GM23338 (cell line): Measurements from ENCODE around the gene MDM2.

Experiments
- CREB1 ChIP-seq: fragments of 250-450 bp; sonication (Bioruptor Pico); IDR thresholded peaks from 2 replicates; pipeline ENCODE4 v1.5.0; 2020; ENCODE audit warnings: low read depth, mild to moderate bottlenecking, moderate library complexity
- CTCF ChIP-seq, 2 experiments: fragments of 200-600 bp in 1 of 2; sonication (generic) in 1 of 2; conservative IDR thresholded peaks; 2 replicates each; pipeline versions ENCODE4 v1.5.1 to v1.6.1; 2016 to 2017; ENCODE audit warnings: antibody characterized with exemption in 2 of 2, low read depth in 2 of 2, mild to moderate bottlenecking in 2 of 2, moderate library complexity in 1 of 2
- ETS1 ChIP-seq: IDR thresholded peaks from 2 replicates; pipeline ENCODE4 v1.6.1; 2016; ENCODE audit warnings: antibody characterized with exemption
- EZH2 ChIP-seq: fragments of 200-600 bp; sonication (generic); IDR thresholded peaks from one replicate; pipeline ENCODE4 v1.8.0; 2017; ENCODE audit warnings: antibody characterized with exemption, mild to moderate bottlenecking, low read depth; ENCODE audit not compliant: unreplicated experiment
- EZH2phosphoT487 ChIP-seq: fragments of 200-600 bp; sonication (generic); IDR thresholded peaks from one replicate; pipeline ENCODE4 v1.8.1; 2018; ENCODE audit warnings: antibody characterized with exemption; ENCODE audit not compliant: unreplicated experiment
- JUNB ChIP-seq: IDR thresholded peaks from one replicate; pipeline ENCODE4 v1.6.1; 2016; ENCODE audit warnings: antibody characterized with exemption; ENCODE audit not compliant: unreplicated experiment
- NANOG ChIP-seq: IDR thresholded peaks from 2 replicates; pipeline ENCODE4 v1.6.1; 2016; ENCODE audit warnings: antibody characterized with exemption, borderline replicate concordance
- POLR2AphosphoS5 ChIP-seq: IDR thresholded peaks from 2 replicates; pipeline ENCODE4 v1.6.1; 2016; ENCODE audit warnings: antibody characterized with exemption, low read depth
- REST ChIP-seq: IDR thresholded peaks from one replicate; pipeline ENCODE4 v1.6.1; 2018; ENCODE audit warnings: antibody characterized with exemption; ENCODE audit not compliant: unreplicated experiment
- STAT1 ChIP-seq: IDR thresholded peaks from one replicate; pipeline ENCODE4 v1.6.1; 2016; ENCODE audit warnings: antibody characterized with exemption; ENCODE audit not compliant: unreplicated experiment
- ZNF462 ChIP-seq: fragments of 250-450 bp; sonication (Bioruptor Pico); IDR thresholded peaks from 2 replicates; pipeline ENCODE4 v1.5.0; 2020; ENCODE audit warnings: mild to moderate bottlenecking, moderate library complexity

GRCh38 chr12:68884251-68884650 is 76.3 kb downstream of the MDM2 start:
- TF ChIP-seq CTCF (conservative IDR thresholded peaks at IDR 0.05; ENCODE audit: low read depth in 2 of 2) (no peak), ETS1 (no peak), REST (no peak), EZH2phosphoT487 (no peak), STAT1 (no peak), POLR2AphosphoS5 (no peak), NANOG (no peak), EZH2 (no peak), ZNF462 (no peak), CREB1 (CRISPR knock-in tag) (no peak), JUNB (no peak)
